OCI-LY7 (cell line): ENCODE data around the gene MPRIP. TPM values are rescaled to one million over a fixed set of nuclear protein-coding genes. Genes with fewer than 3 reads are reported as not detected.

Experiments used
- BruUV-seq: library from RNA; stranded (reverse); fragments of 400-500 nt; replicated peaks from 2 replicates; lab custom pipeline; 2021; lab: Mats Ljungman, UMichigan
- CTCF ChIA-PET: fragments of 300-600 bp; sonication (Branson Sonifier 250); formaldehyde crosslinking; loops from one replicate; lab custom pipeline; 2022; ENCODE audit warnings: antibody characterized with exemption; ENCODE audit not compliant: unreplicated experiment; lab: Charles Lee
- POLR2A ChIA-PET: fragments of 300-600 bp; sonication (Branson Sonifier 250); formaldehyde crosslinking; loops from one replicate; lab custom pipeline; 2022; ENCODE audit warnings: antibody characterized with exemption; lab: Charles Lee
- DNase-seq: peaks from one replicate; pipeline ENCODE4 v3.0.0-alpha.2; 2015; ENCODE audit warnings: low spot score
- H2AFZ ChIP-seq: fragments of 200-600 bp; sonication (generic), shearing (Covaris generic); 2 replicates; pipeline ENCODE4 v1.6.1; 2014; ENCODE audit warnings: mild to moderate bottlenecking, antibody characterized with exemption, low read length, moderate library complexity
- H3K27ac ChIP-seq: fragments of 200-600 bp; sonication (generic); 2 replicates; pipeline ENCODE4 v1.5.1; 2014; ENCODE audit warnings: mixed run types, low read depth, mild to moderate bottlenecking, moderate library complexity, low read length, inconsistent platforms; ENCODE audit not compliant: poor library complexity, severe bottlenecking
- H3K36me3 ChIP-seq: fragments of 200-600 bp; sonication (generic); 2 replicates; pipeline ENCODE4 v1.6.1; 2014; ENCODE audit warnings: mild to moderate bottlenecking, antibody characterized with exemption, low read length, moderate library complexity, mixed read lengths; ENCODE audit not compliant: insufficient read depth
- H3K4me1 ChIP-seq: fragments of 200-600 bp; sonication (generic); 2 replicates; pipeline ENCODE4 v1.5.1; 2014; ENCODE audit warnings: mild to moderate bottlenecking, low read length; ENCODE audit not compliant: insufficient read depth, poor library complexity, severe bottlenecking
- H3K4me2 ChIP-seq: fragments of 200-600 bp; sonication (generic); 2 replicates; pipeline ENCODE4 v1.6.1; 2014; ENCODE audit warnings: mild to moderate bottlenecking, low read length
- H3K4me3 ChIP-seq: fragments of 200-600 bp; sonication (generic); 2 replicates; pipeline ENCODE4 v1.5.1; 2014; ENCODE audit warnings: mild to moderate bottlenecking, low read depth, low read length; ENCODE audit not compliant: poor library complexity, severe bottlenecking
- H3K79me2 ChIP-seq: fragments of 200-600 bp; sonication (generic); 2 replicates; pipeline ENCODE4 v1.6.1; 2016; ENCODE audit warnings: low read depth, mild to moderate bottlenecking, low read length, moderate library complexity, mixed read lengths; ENCODE audit not compliant: insufficient read depth
- H3K9me2 ChIP-seq: fragments of 200-600 bp; sonication (generic); 2 replicates; pipeline ENCODE4 v1.6.1; 2016; ENCODE audit warnings: mild to moderate bottlenecking, low read length, mixed read lengths; ENCODE audit not compliant: insufficient read depth
- H3K9me3 ChIP-seq: fragments of 200-600 bp; sonication (generic); 2 replicates; pipeline ENCODE4 v1.6.1; 2014; ENCODE audit warnings: mild to moderate bottlenecking, mixed run types, low read length, mixed read lengths
- H4K20me1 ChIP-seq: fragments of 200-600 bp; sonication (generic); 2 replicates; pipeline ENCODE4 v1.6.1; 2014; ENCODE audit warnings: mild to moderate bottlenecking, antibody characterized with exemption, low read length, moderate library complexity, mixed read lengths; ENCODE audit not compliant: insufficient read depth
- CTCF ChIP-seq: fragments of 200-600 bp; sonication (generic); conservative IDR thresholded peaks from 2 replicates; pipeline ENCODE4 v1.5.1; 2014; ENCODE audit warnings: mild to moderate bottlenecking, antibody characterized with exemption, low read length, moderate library complexity, mixed read lengths
- EZH2phosphoT487 ChIP-seq: fragments of 200-600 bp; sonication (generic); IDR thresholded peaks from 2 replicates; pipeline ENCODE4 v1.6.1; 2018; ENCODE audit warnings: low read depth, borderline replicate concordance, mild to moderate bottlenecking, mixed run types, antibody characterized with exemption, low read length, moderate library complexity, mixed read lengths
- intact Hi-C: fragments of 100-400 bp; cut with micrococcal nuclease; formaldehyde crosslinking; loops from one replicate; pipeline ENCODE4 v1.10.0; 2022; ENCODE audit not compliant: unreplicated experiment
- total RNA-seq, 2 experiments: library from RNA; depleted of rRNA in 1 of 2; stranded (reverse); fragments of >200 nt in 1 of 2; shearing (Covaris generic) in 1 of 2; gene quantifications; 2 replicates each; pipeline ENCODE4 v1.2.3, GENCODE V29; 2014 to 2022

Gene MPRIP
- total RNA-seq, 2 experiments from 2014 or later: 73.3 to 109 TPM

- no peaks in the 10 kb centered on the region for H3K36me3 ChIP-seq
- H3K27ac ChIP-seq: no peak overlapping the region
- peaks cover 10% of the 10 kb centered on the region for H3K4me1 ChIP-seq
- H4K20me1 ChIP-seq: no peaks in the 10 kb centered on the region
- TF ChIP-seq CTCF: no peak
- TF ChIP-seq EZH2phosphoT487: no peak
- no peaks in the 10 kb centered on the region for H3K9me3 ChIP-seq
- H2AFZ ChIP-seq: no peak overlapping the region
- DNase-seq: no peak
- no TSS peak for BruUV-seq
- H3K79me2 ChIP-seq: no peaks in the 10 kb centered on the region
- ChIA-PET POLR2A (interaction anchor here (0.5 kb wide), 1 partner anchor 111 kb away, joined by 4 read pairs; no protein-coding TSS in a partner anchor), CTCF (no interaction called here)
- intact Hi-C loops: no loop called here
- H3K4me2 ChIP-seq: no peak overlapping the region
- no peak overlapping the region for H3K4me3 ChIP-seq
- no peaks in the 10 kb centered on the region for H3K9me2 ChIP-seq
These were observed 47.8 kb downstream of the MPRIP start for GRCh38 chr17:17089796-17090641.

- ChIA-PET POLR2A (no interaction called here), CTCF (no interaction called here)
- intact Hi-C loops: no loop called here
- Histone ChIP-seq H3K4me3 (no peak overlapping the region), H3K9me2 (no peaks in the 10 kb centered on the region), H3K9me3 (no peaks in the 10 kb centered on the region), H3K79me2 (no peaks in the 10 kb centered on the region), H3K36me3 (no peaks in the 10 kb centered on the region), H4K20me1 (no peaks in the 10 kb centered on the region), H2AFZ (no peak overlapping the region), H3K4me2 (no peak overlapping the region), H3K4me1 (peaks cover 10% of the 10 kb centered on the region), H3K27ac (no peak overlapping the region)
- TF ChIP-seq CTCF: no peak
- TF ChIP-seq EZH2phosphoT487: no peak
- no peak for DNase-seq
- BruUV-seq: no TSS peak
These were observed 48.4 kb downstream of the MPRIP start for GRCh38 chr17:17090642-17091103.

GRCh38 chr17:17091276-17091675 is 49.0 kb downstream of the MPRIP start:
- POLR2A ChIA-PET: no interaction called here
- H3K4me1 ChIP-seq: peaks cover 10% of the 10 kb centered on the region
- H3K36me3 ChIP-seq: no peaks in the 10 kb centered on the region
- no peaks in the 10 kb centered on the region for H3K9me2 ChIP-seq
- CTCF ChIA-PET: no interaction called here
- intact Hi-C loops: no loop called here
- no peak overlapping the region for H2AFZ ChIP-seq
- no peak overlapping the region for H3K4me2 ChIP-seq
- no peak overlapping the region for H3K4me3 ChIP-seq
- TF ChIP-seq CTCF: no peak
- no peak for TF ChIP-seq EZH2phosphoT487
- no peak overlapping the region for H3K27ac ChIP-seq
- no peak for DNase-seq
- H3K9me3 ChIP-seq: no peaks in the 10 kb centered on the region
- H4K20me1 ChIP-seq: no peaks in the 10 kb centered on the region
- BruUV-seq: no TSS peak
- no peaks in the 10 kb centered on the region for H3K79me2 ChIP-seq
